GM23248 (cell line): ENCODE data around the gene SLC25A1.

Experiments
- EZH2 ChIP-seq: fragments of 200-600 bp; sonication (generic); IDR thresholded peaks from 2 replicates; pipeline ENCODE4 v1.6.1; 2018; ENCODE audit warnings: antibody characterized with exemption, mild to moderate bottlenecking; ENCODE audit not compliant: insufficient read depth, poor library complexity, severe bottlenecking
- EZH2phosphoT487 ChIP-seq: fragments of 200-600 bp; sonication (generic); IDR thresholded peaks from 2 replicates; pipeline ENCODE4 v1.6.1; 2018; ENCODE audit warnings: antibody characterized with exemption, moderate library complexity, mild to moderate bottlenecking, low read depth; ENCODE audit not compliant: insufficient read depth

DNA sequence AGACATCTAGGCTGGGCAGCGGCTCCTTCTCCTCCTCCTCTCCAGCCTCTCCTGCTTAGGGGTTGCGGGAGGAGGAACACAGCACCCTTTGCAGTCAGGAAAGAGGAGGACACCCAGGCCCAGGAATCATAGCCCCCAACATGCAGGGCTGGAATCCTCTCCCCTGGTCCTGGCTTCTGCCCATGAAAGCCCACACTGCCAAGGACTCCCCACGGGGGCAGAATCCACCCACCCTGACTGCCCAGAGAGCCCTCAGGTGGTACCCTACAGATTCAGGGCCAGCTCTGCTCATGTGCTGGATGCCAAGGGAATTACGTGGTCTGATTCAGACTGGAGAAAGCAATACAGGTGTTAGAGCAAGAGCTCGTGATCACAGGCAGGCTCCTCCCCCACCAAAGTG, 38.6 kb downstream of the SLC25A1 start:
- TF ChIP-seq EZH2phosphoT487 (no peak), EZH2 (no peak)
